Lower lobe of right lung (tissue), 2 donors: ENCODE measurements around the gene SLC41A3. TPM values are rescaled to one million over a fixed set of nuclear protein-coding genes. Genes with fewer than 3 reads are reported as not detected.
"Not testable (repeated sequence)": the region's sequence is repeated elsewhere in the genome, so short reads cannot be mapped to it uniquely, and the experiment has no call there.

Experiments used
- ATAC-seq, 2 donors: fragments of 200-7000 bp; cut with Tn5 transposase; one replicate each; pipeline ENCODE4 v1.9.1; 2020 to 2022; ENCODE audit warnings: mild to moderate bottlenecking in 2 of 2, moderate library complexity in 2 of 2
- DNase-seq: peaks from one replicate; pipeline ENCODE4 v3.0.0-alpha.2; 2020
- H3K27ac ChIP-seq: fragments of 200-600 bp; one replicate; pipeline ENCODE4 v1.8.0; 2022
- H3K27me3 ChIP-seq: fragments of 200-600 bp; one replicate; pipeline ENCODE4 v1.8.0; 2022; ENCODE audit warnings: low read depth
- H3K36me3 ChIP-seq: fragments of 200-600 bp; one replicate; pipeline ENCODE4 v1.8.0; 2022; ENCODE audit warnings: mild to moderate bottlenecking
- H3K4me1 ChIP-seq: fragments of 200-600 bp; one replicate; pipeline ENCODE4 v1.8.0; 2022
- H3K4me3 ChIP-seq: fragments of 200-600 bp; one replicate; pipeline ENCODE4 v1.8.0; 2022; ENCODE audit warnings: mild to moderate bottlenecking
- H3K9me3 ChIP-seq: fragments of 200-600 bp; one replicate; pipeline ENCODE4 v1.8.0; 2022
- intact Hi-C: fragments of 100-400 bp; cut with DNase I; formaldehyde crosslinking; loops from one replicate; pipeline ENCODE4 v1.11.0; 2022
- total RNA-seq: library from RNA; stranded (reverse); fragmentation: NEBNext Ultra II Directional; extraction: Animal tissue kit (Norgen Biotek cat#: 25700); gene quantifications from one replicate; pipeline ENCODE4 v1.2.1, GENCODE V29; 2021
- TF ChIP-seq, protein P1 (sequence below): fragments of 200-600 bp; IDR thresholded peaks from one replicate; pipeline ENCODE4 v1.8.0; 2022; ENCODE audit warnings: antibody characterized with exemption, mild to moderate bottlenecking
- donor health status: DM: no; HTN: yes; CAD: no; lungs with severe emphysema.

Gene SLC41A3
- total RNA-seq, 1 donor from 2014 or later = 36.2 TPM

DNA sequence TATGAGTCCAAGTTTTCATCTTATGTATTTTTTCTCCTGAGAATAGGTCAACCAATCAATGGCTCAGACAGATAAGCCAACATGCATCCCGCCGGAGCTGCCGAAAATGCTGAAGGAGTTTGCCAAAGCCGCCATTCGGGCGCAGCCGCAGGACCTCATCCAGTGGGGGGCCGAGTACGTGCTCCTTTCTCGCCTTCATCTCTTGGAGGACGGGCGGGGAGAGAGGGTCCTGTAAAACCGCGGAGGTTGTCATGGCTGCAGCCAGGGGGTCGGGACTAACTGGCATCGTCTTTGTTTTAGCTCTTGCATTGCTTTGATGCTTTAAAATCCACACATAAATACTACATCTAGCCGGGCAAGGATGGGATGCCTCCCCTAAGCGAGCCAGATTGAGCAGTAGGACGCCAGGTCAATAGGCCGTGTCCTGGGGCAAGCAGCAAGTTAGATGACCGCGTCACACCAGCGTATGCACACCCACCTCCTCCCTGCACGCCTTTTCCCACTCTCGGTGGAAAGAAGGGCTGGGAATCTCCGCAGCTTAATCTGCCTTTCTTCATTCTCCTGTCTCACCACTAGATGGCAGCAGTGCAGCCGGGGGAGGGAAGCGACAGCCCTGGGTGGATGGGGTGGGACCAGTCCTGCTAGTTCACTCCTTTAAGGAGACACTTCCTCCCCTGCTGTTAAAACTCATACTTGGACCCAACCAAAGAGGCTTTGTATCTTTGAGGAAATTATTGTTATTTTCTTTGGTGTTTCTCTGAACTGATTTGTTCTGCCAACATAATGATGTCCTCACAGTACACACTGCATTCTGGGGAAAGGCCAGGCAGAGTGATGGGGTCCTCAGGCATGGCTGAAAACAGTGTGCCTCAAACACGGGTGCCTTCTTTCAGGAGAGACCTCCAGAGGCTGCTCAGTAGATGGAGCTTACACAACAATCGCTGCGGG lies 111.7 kb downstream of the SLC41A3 start:
- H3K9me3 ChIP-seq, H3K36me3 ChIP-seq, H3K27ac ChIP-seq, H3K4me1 ChIP-seq, intact Hi-C loops: not testable (repeated sequence)
- TF ChIP-seq, protein P1, sequence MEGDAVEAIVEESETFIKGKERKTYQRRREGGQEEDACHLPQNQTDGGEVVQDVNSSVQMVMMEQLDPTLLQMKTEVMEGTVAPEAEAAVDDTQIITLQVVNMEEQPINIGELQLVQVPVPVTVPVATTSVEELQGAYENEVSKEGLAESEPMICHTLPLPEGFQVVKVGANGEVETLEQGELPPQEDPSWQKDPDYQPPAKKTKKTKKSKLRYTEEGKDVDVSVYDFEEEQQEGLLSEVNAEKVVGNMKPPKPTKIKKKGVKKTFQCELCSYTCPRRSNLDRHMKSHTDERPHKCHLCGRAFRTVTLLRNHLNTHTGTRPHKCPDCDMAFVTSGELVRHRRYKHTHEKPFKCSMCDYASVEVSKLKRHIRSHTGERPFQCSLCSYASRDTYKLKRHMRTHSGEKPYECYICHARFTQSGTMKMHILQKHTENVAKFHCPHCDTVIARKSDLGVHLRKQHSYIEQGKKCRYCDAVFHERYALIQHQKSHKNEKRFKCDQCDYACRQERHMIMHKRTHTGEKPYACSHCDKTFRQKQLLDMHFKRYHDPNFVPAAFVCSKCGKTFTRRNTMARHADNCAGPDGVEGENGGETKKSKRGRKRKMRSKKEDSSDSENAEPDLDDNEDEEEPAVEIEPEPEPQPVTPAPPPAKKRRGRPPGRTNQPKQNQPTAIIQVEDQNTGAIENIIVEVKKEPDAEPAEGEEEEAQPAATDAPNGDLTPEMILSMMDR = peak; percentile 78
- H3K4me3 ChIP-seq = peak overlapping the region; percentile 27
- ATAC-seq = peak; percentile 86 to 90
- peaks cover 20% of the 10 kb centered on the region for H3K27me3 ChIP-seq
- DNase-seq = peak; percentile 49

- H3K27ac ChIP-seq, H3K9me3 ChIP-seq, H3K4me1 ChIP-seq, DNase-seq, H3K36me3 ChIP-seq, intact Hi-C loops, H3K4me3 ChIP-seq: not testable (repeated sequence)
- H3K27me3 ChIP-seq = peaks cover 20% of the 10 kb centered on the region
- ATAC-seq = peak; percentile 88 to 94
Measured at GRCh38 chr3:125968701-125969592, 115.0 kb downstream of the SLC41A3 start, which contains the start of gene ROPN1B. Gene ROPN1B (plus strand): TSS chr3:125969178. CDS start chr3:125972055, 2,877 bp downstream.

GRCh38 chr3:125968121-125968520 lies 115.8 kb downstream of the SLC41A3 start:
- H3K27ac ChIP-seq, H3K9me3 ChIP-seq, DNase-seq, intact Hi-C loops, H3K4me1 ChIP-seq, H3K36me3 ChIP-seq, ATAC-seq, H3K4me3 ChIP-seq: not testable (repeated sequence)
- H3K27me3 ChIP-seq = peaks cover 20% of the 10 kb centered on the region

GRCh38 chr3:125967156-125967555 lies 116.8 kb downstream of the SLC41A3 start:
- ATAC-seq (no peak), DNase-seq (no peak)
- intact Hi-C loops = no loop called here
- Histone ChIP-seq H3K36me3 (no peaks in the 10 kb centered on the region), H3K27me3 (peaks cover 19% of the 10 kb centered on the region), H3K27ac (no peak overlapping the region), H3K4me3 (no peak overlapping the region), H3K9me3 (no peaks in the 10 kb centered on the region), H3K4me1 (peaks cover 4% of the 10 kb centered on the region)
- TF ChIP-seq, protein P1 = no peak

DNA sequence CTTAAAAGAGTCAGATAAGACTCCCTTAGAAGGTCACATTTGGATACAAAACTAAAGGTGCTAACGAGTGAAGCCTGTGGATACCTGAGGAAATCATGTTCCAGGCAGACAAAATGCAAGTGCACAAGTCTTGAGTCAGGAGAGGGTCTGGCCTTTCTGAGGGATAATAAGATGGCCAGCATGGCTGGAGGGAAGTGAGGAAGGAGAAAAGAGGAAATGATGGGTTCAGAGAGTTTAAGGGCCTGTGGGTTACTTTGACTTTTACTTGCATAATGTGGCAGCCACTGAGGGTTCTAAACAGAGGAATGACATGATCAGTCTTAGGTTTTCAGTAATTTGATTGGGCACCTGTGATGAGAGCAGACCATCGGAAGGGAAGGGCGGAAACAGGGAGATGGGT lies 118.4 kb downstream of the SLC41A3 start:
- no peak for DNase-seq
- TF ChIP-seq, protein P1 = no peak
- no peaks in the 10 kb centered on the region for H3K4me1 ChIP-seq
- H3K9me3 ChIP-seq = no peaks in the 10 kb centered on the region
- H3K27me3 ChIP-seq = peaks cover 5% of the 10 kb centered on the region
- no peaks in the 10 kb centered on the region for H3K36me3 ChIP-seq
- ATAC-seq = no peak
- no peak overlapping the region for H3K27ac ChIP-seq
- intact Hi-C loops = no loop called here
- H3K4me3 ChIP-seq = no peak overlapping the region

DNA sequence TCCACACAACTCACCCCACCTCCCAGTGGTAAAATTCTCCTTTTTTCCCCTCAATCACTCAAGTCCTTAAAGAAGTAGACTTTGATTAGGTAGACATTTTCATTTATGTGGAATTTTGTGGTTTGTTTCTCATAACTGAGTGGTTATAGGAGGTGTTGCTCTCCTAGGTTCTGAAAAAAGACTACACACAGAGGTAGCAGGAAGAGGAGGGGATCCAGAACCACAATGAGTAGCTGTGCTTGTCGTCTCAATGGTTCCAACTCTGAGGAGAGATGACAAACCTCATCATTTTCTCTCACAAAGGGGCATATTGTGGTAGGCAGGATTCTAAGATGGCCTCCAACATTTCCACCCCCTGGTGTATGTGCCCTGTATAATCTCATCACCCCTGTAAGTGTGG lies 120.1 kb downstream of the SLC41A3 start:
- H3K27ac ChIP-seq, H3K9me3 ChIP-seq, ATAC-seq, DNase-seq, intact Hi-C loops, H3K4me1 ChIP-seq, H3K4me3 ChIP-seq, H3K36me3 ChIP-seq: not testable (repeated sequence)
- H3K27me3 ChIP-seq = peaks cover 14% of the 10 kb centered on the region
